ENCODE measurements around the gene JAKMIP1. TPM values are rescaled to one million over a fixed set of nuclear protein-coding genes. Genes with fewer than 3 reads are reported as not detected.

The JAKMIP1 gene
- total and polyA plus RNA-seq, 2 of the 13 experiments (the other 11 are each of a cell fraction or from before 2014, with no cell fraction given), result not detected

- Histone ChIP-seq H3K9me3 (ENCODE audit: low read length) (peaks cover 5% of the 10 kb centered on the region; the same call in 1 of the 2 replicates), H3K27me3 (ENCODE audit: control insufficient read depth in 1 of 2, insufficient read depth in 2 of 2, low read length in 2 of 2) (peaks cover 7 to 64% of the 10 kb centered on the region in 2 experiments), H3K4me3 (replicated peaks in 1 of 3; ENCODE audit: insufficient read depth in 1 of 3, low read depth in 2 of 3, low read length in 3 of 3) (no peak overlapping the region), H3K79me2 (ENCODE audit: insufficient read depth, low read length) (no peaks in the 10 kb centered on the region), H3K36me3 (replicated peaks in 1 of 2; ENCODE audit: control insufficient read depth in 1 of 2, insufficient read depth in 2 of 2, low read length in 2 of 2) (no peaks in the 10 kb centered on the region), H4K20me1 (ENCODE audit: insufficient read depth, low read length) (no peaks in the 10 kb centered on the region), H3K9ac (ENCODE audit: insufficient read depth, low read depth, low read length) (no peak overlapping the region), H3K27ac (ENCODE audit: extremely low read length, insufficient read depth, low read length) (no peak overlapping the region), H2AFZ (ENCODE audit: low read length) (no peak overlapping the region), H3K4me2 (ENCODE audit: low read depth, low read length) (no peak overlapping the region), H3K4me1 (ENCODE audit: insufficient read depth, low read length) (0 out of 2 replicates have a peak, but pooled peaks cover 7% of the 10 kb centered on the region)
- in situ Hi-C loops (cut with HindIII; ENCODE audit: extremely low pct_ligation_motif_present, low pct_unique_long_range_greater_than_20kb), result no loop called here
- under 1% methylated on average over 11 of the region's 11 CpGs for WGBS (ENCODE audit: low lambda C conversion rate)
- CTCF ChIA-PET (ENCODE audit: low intra/inter-chr PET ratio, low total read pairs), result no interaction called here
- intact Hi-C loops (cut with micrococcal nuclease; ENCODE audit: unreplicated experiment), result loop anchor here (10.0 kb wide), 1 partner anchor 202 kb away; no protein-coding TSS in a partner anchor
- BruUV-seq (replicated peaks), result no TSS peak
- POLR2A ChIA-PET, result no interaction called here
- no peak for TF ChIP-seq U2AF2 (IDR thresholded peaks at IDR 0.05; ENCODE audit: low read depth, low read length)
- FAIRE-seq (no peak), DNase-seq (ENCODE audit: low spot score) (no peak), ATAC-seq (no peak)
Observed at GRCh38 chr4:6196871-6197270, 3.5 kb downstream of the JAKMIP1 start.

DNA sequence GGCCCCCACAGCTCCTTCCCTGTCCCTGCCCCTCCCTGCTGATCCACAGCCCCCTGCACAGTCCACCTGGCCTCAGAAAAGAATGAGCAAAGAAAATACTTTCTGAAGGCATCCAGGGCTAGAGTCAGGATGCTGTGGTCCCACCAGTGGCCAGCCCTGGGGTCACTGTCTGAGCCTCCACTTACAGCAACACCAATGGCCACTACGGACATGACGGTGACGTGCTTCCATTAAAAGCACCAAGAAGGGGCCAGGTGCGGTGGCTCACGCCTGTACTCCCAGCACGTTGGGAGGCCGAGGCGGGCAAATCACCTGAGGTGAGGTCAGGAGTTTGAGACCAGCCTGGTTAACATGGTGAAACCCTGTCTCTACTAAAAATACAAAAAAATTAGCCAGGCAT, 4.0 kb downstream of the JAKMIP1 start:
- DNase-seq (ENCODE audit: low spot score) (no peak), FAIRE-seq (no peak), ATAC-seq (no peak)
- ChIA-PET POLR2A (no interaction called here), CTCF (ENCODE audit: low intra/inter-chr PET ratio, low total read pairs) (no interaction called here)
- no peaks in the 10 kb centered on the region for H3K79me2 ChIP-seq (ENCODE audit: insufficient read depth, low read length)
- H3K27ac ChIP-seq (ENCODE audit: extremely low read length, insufficient read depth, low read length), result no peak overlapping the region
- intact Hi-C loops (cut with micrococcal nuclease; ENCODE audit: unreplicated experiment), result loop anchor here (10.0 kb wide), 1 partner anchor 202 kb away; no protein-coding TSS in a partner anchor
- no peak overlapping the region for H2AFZ ChIP-seq (ENCODE audit: low read length)
- no peaks in the 10 kb centered on the region for H4K20me1 ChIP-seq (ENCODE audit: insufficient read depth, low read length)
- 55% methylated on average over 8 of the region's 8 CpGs for WGBS (ENCODE audit: low lambda C conversion rate)
- H3K36me3 ChIP-seq (replicated peaks in 1 of 2; ENCODE audit: control insufficient read depth in 1 of 2, insufficient read depth in 2 of 2, low read length in 2 of 2), result no peaks in the 10 kb centered on the region
- peaks cover 7 to 60% of the 10 kb centered on the region in 2 experiments for H3K27me3 ChIP-seq (ENCODE audit: control insufficient read depth in 1 of 2, insufficient read depth in 2 of 2, low read length in 2 of 2)
- in situ Hi-C loops (cut with HindIII; ENCODE audit: extremely low pct_ligation_motif_present, low pct_unique_long_range_greater_than_20kb), result no loop called here
- H3K4me3 ChIP-seq (replicated peaks in 1 of 3; ENCODE audit: insufficient read depth in 1 of 3, low read depth in 2 of 3, low read length in 3 of 3), result no peak overlapping the region
- no peak overlapping the region for H3K4me2 ChIP-seq (ENCODE audit: low read depth, low read length)
- H3K9ac ChIP-seq (ENCODE audit: insufficient read depth, low read depth, low read length), result no peak overlapping the region
- TF ChIP-seq EEA1 (CRISPR knock-in tag; IDR thresholded peaks at IDR 0.05; ENCODE audit: borderline replicate concordance), result no peak
- no peak for TF ChIP-seq NR2F2 (IDR thresholded peaks at IDR 0.05; ENCODE audit: borderline replicate concordance, low read depth)
- no peak for TF ChIP-seq KMT2B (CRISPR knock-in tag; IDR thresholded peaks at IDR 0.05)
- TF ChIP-seq ZNF768 (CRISPR knock-in tag; IDR thresholded peaks at IDR 0.05), result no peak
- TF ChIP-seq PITX1 (CRISPR knock-in tag; IDR thresholded peaks at IDR 0.05), result no peak
- peaks cover 1% of the 10 kb centered on the region; the same call in 1 of the 2 replicates for H3K9me3 ChIP-seq (ENCODE audit: low read length)
- no TSS peak for BruUV-seq (replicated peaks)
- 0 out of 2 replicates have a peak, but pooled peaks cover 10% of the 10 kb centered on the region for H3K4me1 ChIP-seq (ENCODE audit: insufficient read depth, low read length)
